ENCODE data around the gene HNRNPU.

HNRNPU gene

DNA sequence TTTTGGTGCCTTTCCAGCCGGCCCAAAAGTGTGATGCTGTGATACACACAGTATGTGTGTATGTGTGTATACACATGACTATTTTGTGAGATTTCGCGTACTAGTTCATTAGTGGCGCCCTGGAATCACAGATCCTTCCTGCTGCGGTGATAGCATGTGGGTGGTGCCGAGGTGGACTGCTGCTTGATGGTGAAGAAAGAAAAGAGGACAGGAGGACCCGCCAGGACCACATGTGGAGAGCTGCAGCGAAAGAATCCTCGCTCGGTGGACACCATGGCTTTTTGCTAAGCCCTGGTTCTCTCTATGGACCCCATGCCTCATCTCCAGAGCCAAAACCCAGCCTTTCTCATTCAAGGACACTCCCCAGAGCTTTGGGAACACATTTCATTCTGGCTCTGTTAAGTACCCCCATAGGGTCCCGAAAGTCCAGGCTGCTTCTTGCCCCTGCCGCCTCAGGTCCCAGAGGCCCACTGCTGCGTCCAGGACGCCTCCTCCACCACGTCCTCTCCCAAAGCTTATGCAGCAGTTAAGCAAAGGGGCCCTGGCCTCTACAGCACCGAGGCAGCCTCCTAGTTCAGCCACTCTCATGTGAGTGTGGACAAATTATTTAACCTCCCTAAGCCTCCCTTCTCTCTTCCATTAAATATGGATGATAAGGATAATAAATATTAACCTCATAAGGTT is 61.6 kb downstream of the HNRNPU start:
- no peak for DNase-seq (ENCODE audit: low read depth, low spot score)

DNA sequence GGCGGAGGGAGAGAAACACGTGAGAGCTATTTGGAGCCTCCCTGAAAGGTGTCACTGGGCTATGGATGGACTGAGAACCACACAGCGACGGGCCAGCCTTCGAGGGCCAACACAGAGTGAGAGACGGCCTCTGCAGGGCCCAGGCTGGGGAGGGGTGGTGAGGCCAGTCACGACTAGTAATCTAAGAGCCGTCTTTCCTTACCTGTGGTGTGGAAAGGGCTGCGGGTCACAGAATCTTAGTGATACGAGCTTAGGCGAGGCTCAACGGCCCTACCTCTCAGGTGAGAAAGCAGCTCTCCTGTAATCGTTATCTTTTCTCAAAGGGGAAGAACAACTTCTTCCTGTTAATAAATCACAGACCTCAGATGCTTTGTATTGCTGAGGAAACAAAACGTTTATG is 62.3 kb downstream of the HNRNPU start:
- no peak for DNase-seq (ENCODE audit: low read depth, low spot score)

DNA sequence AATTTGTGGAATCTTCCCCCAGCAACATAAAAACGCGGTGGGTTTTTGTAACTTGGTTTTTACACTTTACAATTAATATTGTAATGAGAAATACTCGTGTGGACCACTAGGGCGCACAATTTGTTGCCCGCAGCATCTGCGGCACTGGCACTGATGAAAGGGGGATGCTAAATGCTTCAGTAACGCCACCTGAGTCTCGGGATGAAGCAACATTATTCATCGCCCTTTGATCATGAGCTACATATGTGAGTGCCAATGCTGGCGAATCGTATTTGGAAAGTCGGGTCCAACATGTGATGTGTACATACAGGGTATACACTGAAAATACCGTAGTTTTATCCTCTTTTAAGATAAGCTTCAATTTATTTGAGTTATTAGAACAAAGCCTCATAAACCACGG is 63.1 kb downstream of the HNRNPU start:
- DNase-seq (ENCODE audit: low read depth, low spot score) = no peak

DNA sequence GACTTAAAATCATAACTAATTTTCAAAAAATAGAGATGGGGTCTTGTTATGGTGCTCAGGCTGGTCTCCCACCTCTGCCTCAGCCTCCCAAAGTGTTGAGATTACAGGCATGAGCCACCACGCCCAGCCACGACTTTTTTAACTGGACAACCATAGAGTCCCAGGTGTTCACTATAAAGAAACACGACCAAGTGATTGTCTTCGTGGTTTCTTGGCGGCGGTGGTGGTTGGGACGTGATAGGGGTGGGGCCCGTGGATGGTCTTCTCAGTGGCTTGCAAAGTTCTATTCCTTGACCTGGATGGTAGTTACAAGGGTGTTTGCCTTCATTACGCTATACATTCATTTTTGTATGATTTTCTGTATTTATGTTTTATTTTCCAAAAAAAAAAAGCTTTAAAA is 63.5 kb downstream of the HNRNPU start:
- no peak for DNase-seq (ENCODE audit: low read depth, low spot score)

Measured in ELF-1 (cell line).